Measurements from ENCODE around the gene SLC12A4.
A peak's percentile ranks its signal among the peaks of the same experiment; 100 is the strongest.
"Not testable (repeated sequence)": the region's sequence is repeated elsewhere in the genome, so short reads cannot be mapped to it uniquely, and the experiment has no call there.

Gene SLC12A4

GRCh38 chr16:67944690-67945391 is 23.6 kb downstream of the SLC12A4 start:
- no peak for DNase-seq
- intact Hi-C loops (cut with DNase I), result no loop called here

GRCh38 chr16:67943619-67944504 is 24.6 kb downstream of the SLC12A4 start, which contains the start of gene LCAT:
TSS of gene LCAT (minus strand) at chr16:67944120. CDS start at chr16:67944101, 19 bp downstream.
- intact Hi-C loops (cut with DNase I), result no loop called here
- DNase-seq, result peak; percentile 64 to 92 (median 83)

GRCh38 chr16:67943256-67943618 is 25.2 kb downstream of the SLC12A4 start:
- no peak for DNase-seq
- intact Hi-C loops (cut with DNase I), result no loop called here

- intact Hi-C loops (cut with DNase I), result no loop called here
- DNase-seq, result no peak
Measured at GRCh38 chr16:67942510-67943255, 25.8 kb downstream of the SLC12A4 start.

GRCh38 chr16:67942200-67942509 is 26.3 kb downstream of the SLC12A4 start:
- intact Hi-C loops (cut with DNase I), result no loop called here
- DNase-seq, result peak in 19 of 42 donors; percentile 40 to 76 (median 59)

- DNase-seq, result no peak
- intact Hi-C loops (cut with DNase I), result no loop called here
Measured at GRCh38 chr16:67941469-67942199, 26.8 kb downstream of the SLC12A4 start.

- DNase-seq, result no peak
- intact Hi-C loops (cut with DNase I), result no loop called here
Measured at GRCh38 chr16:67940446-67941089, 27.9 kb downstream of the SLC12A4 start.

GRCh38 chr16:67939507-67940445 is 28.7 kb downstream of the SLC12A4 start:
- DNase-seq, result peak in 16 of 42 donors; percentile 42 to 78 (median 60)
- intact Hi-C loops (cut with DNase I), result no loop called here

GRCh38 chr16:67937713-67938112 is 30.7 kb downstream of the SLC12A4 start:
- intact Hi-C loops (cut with DNase I), result not testable (repeated sequence)

GRCh38 chr16:67936880-67937605 is 31.4 kb downstream of the SLC12A4 start:
- DNase-seq, result peak in 10 of 42 donors; percentile 43 to 78 (median 56)
- intact Hi-C loops (cut with DNase I), result no loop called here

More at GRCh38 chr16:67937713-67938112, 30.7 kb downstream of the SLC12A4 start:
- not testable (repeated sequence) for DNase-seq

- intact Hi-C loops (cut with DNase I), result no loop called here
- peak in 31 of 42 donors; percentile 35 to 81 (median 57) for DNase-seq
Measured at GRCh38 chr16:67936124-67936879, 32.1 kb downstream of the SLC12A4 start, which contains the start of gene PSMB10. TSS of gene PSMB10 (minus strand) at chr16:67936850. CDS start at chr16:67936749, 101 bp downstream.

- intact Hi-C loops (cut with DNase I), result no loop called here
- peak; percentile 93 to 100 (median 97) for DNase-seq
Measured at GRCh38 chr16:67935402-67936123, 32.9 kb downstream of the SLC12A4 start.

- intact Hi-C loops (cut with DNase I), result no loop called here
- no peak for DNase-seq
Measured at GRCh38 chr16:67935101-67935401, 33.4 kb downstream of the SLC12A4 start.

- intact Hi-C loops (cut with DNase I), result no loop called here
- DNase-seq, result peak in 2 of 42 donors; percentile 15 to 52
Measured at GRCh38 chr16:67934306-67935100, 33.9 kb downstream of the SLC12A4 start.

GRCh38 chr16:67933805-67934204 is 34.6 kb downstream of the SLC12A4 start:
- DNase-seq, result no peak
- intact Hi-C loops (cut with DNase I), result no loop called here
